HCT116 (cell line): Measurements from ENCODE around the gene SMC1B. TPM values are rescaled to one million over a fixed set of nuclear protein-coding genes. Genes with fewer than 3 reads are reported as not detected.

Experiments used
- ATAC-seq: fragments of 200-7000 bp; cut with Tn5 transposase; 2 replicates; pipeline ENCODE4 v1.9.1; 2020; ENCODE audit warnings: mild to moderate bottlenecking, moderate library complexity
- BruUV-seq: library from RNA; stranded (reverse); fragments of 400-500 nt; replicated peaks from 2 replicates; lab custom pipeline; 2021; lab: Mats Ljungman, UMichigan
- CTCF ChIA-PET: fragments of 300-600 bp; sonication (Branson Sonifier 250); formaldehyde crosslinking; loops from one replicate; lab custom pipeline; 2021; ENCODE audit warnings: antibody characterized with exemption; lab: Charles Lee
- POLR2A ChIA-PET: fragments of 300-600, 350-600 bp; sonication (Branson Sonifier 250); formaldehyde crosslinking; loops from one replicate; lab custom pipeline; 2021; ENCODE audit warnings: antibody characterized with exemption; lab: Charles Lee
- RAD21 ChIA-PET, 2 experiments: fragments of 300-600 bp; sonication (Branson Sonifier 250); formaldehyde crosslinking; loops; one replicate each; lab custom pipeline; 2023; ENCODE audit warnings: low total read pairs in 2 of 2; ENCODE audit not compliant: uncharacterized antibody in 2 of 2, unreplicated experiment in 2 of 2, low non-redundant PET in 1 of 2; lab: Charles Lee
- DNase-seq: peaks from one replicate; pipeline ENCODE4 v3.0.0-alpha.2; 2010; ENCODE audit warnings: low read depth, low spot score
- H2AFZ ChIP-seq: fragments of 200-600 bp; shearing (Covaris generic), sonication (generic); 2 replicates; pipeline ENCODE4 v1.6.1; 2017; ENCODE audit warnings: low read depth, mixed run types, mixed read lengths, antibody characterized with exemption, low read length; ENCODE audit not compliant: poor library complexity, severe bottlenecking
- H3K27ac ChIP-seq: 2 replicates; pipeline ENCODE4 v1.5.1; 2012; ENCODE audit warnings: low read depth, low read length
- H3K27me3 ChIP-seq: fragments of 200-600 bp; sonication (generic); 2 replicates; pipeline ENCODE4 v1.6.1; 2016; ENCODE audit warnings: mixed run types, low read length, mixed read lengths; ENCODE audit not compliant: insufficient read depth
- H3K36me3 ChIP-seq, 2 experiments: fragments of 200-500 bp in 1 of 2; fragments of 200-600 bp in 1 of 2; sonication (Bioruptor generic) in 1 of 2; sonication (generic) in 1 of 2; 2 replicates each; pipeline versions ENCODE4 v1.5.1 to v1.6.1; 2014 to 2016; ENCODE audit warnings: low read length in 2 of 2, inconsistent platforms in 1 of 2, mixed read lengths in 1 of 2, mixed run types in 1 of 2; ENCODE audit not compliant: insufficient read depth in 2 of 2, control insufficient read depth in 1 of 2
- H3K4me1 ChIP-seq, 2 experiments: fragments of 200-600 bp in 1 of 2; sonication (generic) in 1 of 2; 2 replicates each; pipeline versions ENCODE4 v1.5.1 to v1.6.1; 2012 to 2017; ENCODE audit warnings: low read length in 2 of 2, inconsistent platforms in 1 of 2, mild to moderate bottlenecking in 1 of 2, mixed read lengths in 1 of 2, mixed run types in 1 of 2, moderate library complexity in 1 of 2; ENCODE audit not compliant: insufficient read depth in 2 of 2, control insufficient read depth in 1 of 2
- H3K4me2 ChIP-seq: fragments of 200-600 bp; sonication (generic); 2 replicates; pipeline ENCODE4 v1.6.1; 2017; ENCODE audit warnings: mixed run types, low read length, mixed read lengths
- H3K4me3 ChIP-seq, 2 experiments: fragments of 200-600 bp in 1 of 2; sonication (generic) in 1 of 2; replicated peaks in 1 of 2; 2 replicates each; pipeline ENCODE4 v1.5.1; 2011 to 2016; ENCODE audit warnings: low read length in 2 of 2, control low read depth in 1 of 2, low read depth in 1 of 2, mild to moderate bottlenecking in 1 of 2, mixed read lengths in 1 of 2, mixed run types in 1 of 2
- H3K79me2 ChIP-seq: fragments of 200-600 bp; sonication (generic); 2 replicates; pipeline ENCODE4 v1.6.1; 2017; ENCODE audit warnings: mild to moderate bottlenecking, mixed run types, low read length, moderate library complexity, mixed read lengths; ENCODE audit not compliant: insufficient read depth
- H3K9ac ChIP-seq: fragments of 200-600 bp; sonication (generic); 2 replicates; pipeline ENCODE4 v1.6.1; 2016; ENCODE audit warnings: low read length, mixed read lengths
- H3K9me2 ChIP-seq: fragments of 200-600 bp; sonication (generic), shearing (Covaris generic); 2 replicates; pipeline ENCODE4 v1.6.1; 2017; ENCODE audit warnings: mixed run types, mild to moderate bottlenecking, moderate library complexity; ENCODE audit not compliant: insufficient read depth
- H3K9me3 ChIP-seq, 2 experiments: fragments of 200-500 bp in 1 of 2; fragments of 200-600 bp in 1 of 2; sonication (Bioruptor generic) in 1 of 2; sonication (generic) in 1 of 2; 2 replicates each; pipeline ENCODE4 v1.6.1; 2014 to 2017; ENCODE audit warnings: low read length in 2 of 2, mixed read lengths in 2 of 2, inconsistent platforms in 1 of 2, low read depth in 1 of 2, mild to moderate bottlenecking in 1 of 2, mixed run types in 1 of 2, moderate library complexity in 1 of 2; ENCODE audit not compliant: control insufficient read depth in 1 of 2, insufficient read depth in 1 of 2
- H4K20me1 ChIP-seq: fragments of 200-600 bp; sonication (generic), shearing (Covaris generic); 2 replicates; pipeline ENCODE4 v1.6.1; 2017; ENCODE audit warnings: mixed run types, mild to moderate bottlenecking, moderate library complexity; ENCODE audit not compliant: insufficient read depth
- CBX3 ChIP-seq: IDR thresholded peaks from 2 replicates; pipeline ENCODE4 v1.6.1; 2012; ENCODE audit warnings: low read depth
- EGR1 ChIP-seq: IDR thresholded peaks from 2 replicates; pipeline ENCODE4 v1.6.1; 2012; ENCODE audit warnings: low read depth
- ELF1 ChIP-seq: IDR thresholded peaks from 2 replicates; pipeline ENCODE4 v1.6.1; 2012; ENCODE audit warnings: low read depth, borderline replicate concordance
- EZH2 ChIP-seq: fragments of 200-600 bp; sonication (generic); IDR thresholded peaks from 2 replicates; pipeline ENCODE4 v1.6.1; 2017; ENCODE audit warnings: antibody characterized with exemption, mixed run types
- EZH2phosphoT487 ChIP-seq: fragments of 200-600 bp; IDR thresholded peaks from 2 replicates; pipeline ENCODE4 v1.6.1; 2018; ENCODE audit warnings: antibody characterized with exemption, borderline replicate concordance
- FOSL1 ChIP-seq: IDR thresholded peaks from 2 replicates; pipeline ENCODE4 v1.6.1; 2012; ENCODE audit warnings: low read depth
- POLR2A ChIP-seq: IDR thresholded peaks from 2 replicates; pipeline ENCODE4 v1.7.0; 2011; ENCODE audit warnings: borderline replicate concordance; ENCODE audit not compliant: insufficient read depth, insufficient read length; ENCODE audit errors: extremely low read depth
- RAD21 ChIP-seq: IDR thresholded peaks from 2 replicates; pipeline ENCODE4 v1.6.1; 2012; ENCODE audit warnings: low read depth, mild to moderate bottlenecking
- SIN3A ChIP-seq: IDR thresholded peaks from 2 replicates; pipeline ENCODE4 v1.6.1; 2012; ENCODE audit warnings: low read depth
- SP1 ChIP-seq: IDR thresholded peaks from 2 replicates; pipeline ENCODE4 v1.6.1; 2012; ENCODE audit warnings: low read depth
- SRF ChIP-seq: IDR thresholded peaks from 2 replicates; pipeline ENCODE4 v1.6.1; 2012; ENCODE audit warnings: low read depth
- TCF7L2 ChIP-seq: IDR thresholded peaks from 2 replicates; pipeline ENCODE4 v1.7.0; 2011; ENCODE audit warnings: borderline replicate concordance, inconsistent platforms; ENCODE audit not compliant: insufficient read depth, insufficient read length; ENCODE audit errors: extremely low read depth
- YY1 ChIP-seq: IDR thresholded peaks from 2 replicates; pipeline ENCODE4 v1.6.1; 2011; ENCODE audit warnings: low read length, low read depth, moderate library complexity, mild to moderate bottlenecking; ENCODE audit not compliant: insufficient replicate concordance; ENCODE audit errors: extremely low read depth
- ZFX ChIP-seq: fragments of 450-650 bp; IDR thresholded peaks from 2 replicates; pipeline ENCODE4 v1.6.1; 2017
- ZNF274 ChIP-seq: fragments of 200-500 bp; sonication (Bioruptor generic); IDR thresholded peaks from 2 replicates; pipeline ENCODE4 v1.6.1; 2014; ENCODE audit warnings: mild to moderate bottlenecking, low read depth, low read length, inconsistent platforms
- intact Hi-C: fragments of 100-400 bp; cut with micrococcal nuclease; formaldehyde crosslinking; loops from 2 replicates; pipeline ENCODE4 v1.10.0; 2022
- total RNA-seq: library from RNA; stranded (reverse); gene quantifications from one replicate; pipeline ENCODE4 v1.2.1, GENCODE V29; 2021; ENCODE audit not compliant: unreplicated experiment
- TF ChIP-seq, protein P1 (sequence below), 3 experiments: fragments of 200-600 bp in 1 of 3; sonication (generic) in 1 of 3; IDR thresholded peaks in 2 of 3; conservative IDR thresholded peaks in 1 of 3; 2 replicates each; pipeline ENCODE4 v1.5.1; 2012 to 2017; ENCODE audit warnings: low read depth in 2 of 3, low read length in 2 of 3, antibody characterized with exemption in 1 of 3, borderline replicate concordance in 1 of 3, control low read depth in 1 of 3, mild to moderate bottlenecking in 1 of 3, mixed read lengths in 1 of 3, mixed run types in 1 of 3, moderate library complexity in 1 of 3; ENCODE audit not compliant: insufficient read depth in 1 of 3

Gene SMC1B
- total RNA-seq, 1 experiment from 2014 or later: not detected

DNA sequence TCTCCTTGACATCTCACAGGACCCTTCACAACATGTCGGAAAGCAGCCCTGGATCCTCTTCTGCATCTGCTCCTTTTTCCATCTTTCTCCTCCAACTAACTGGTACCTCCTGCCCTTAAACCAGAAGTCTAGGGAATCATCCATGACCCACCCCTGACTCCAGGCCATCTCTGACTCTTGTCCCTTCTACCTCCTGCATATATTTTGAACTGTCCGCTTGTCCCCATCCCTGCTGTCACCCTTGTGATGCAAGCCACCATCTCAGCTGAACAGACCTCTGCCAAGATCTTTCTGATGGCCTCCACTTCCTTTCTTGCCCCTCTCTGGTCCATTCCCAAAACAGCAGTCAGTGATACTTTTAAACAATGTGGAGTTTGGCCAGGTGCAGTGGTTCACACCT lies 7.1 kb upstream of the SMC1B start:
- H3K79me2 ChIP-seq: no peaks in the 10 kb centered on the region
- DNase-seq: no peak
- no peaks in the 10 kb centered on the region for H3K9me2 ChIP-seq
- H4K20me1 ChIP-seq: no peaks in the 10 kb centered on the region
- intact Hi-C loops: no loop called here
- RAD21 ChIA-PET: no interaction called here
- POLR2A ChIA-PET: no interaction called here
- no peaks in the 10 kb centered on the region; a peak in 1 of 4 replicates for H3K36me3 ChIP-seq
- no peak overlapping the region for H2AFZ ChIP-seq
- H3K27me3 ChIP-seq: no peaks in the 10 kb centered on the region
- H3K4me3 ChIP-seq: no peak overlapping the region
- TF ChIP-seq CBX3 (no peak), SRF (no peak), ZFX (no peak), EZH2 (no peak), ZNF274 (no peak), ELF1 (no peak), SIN3A (no peak)
- no peaks in the 10 kb centered on the region for H3K4me1 ChIP-seq
- no peak overlapping the region for H3K4me2 ChIP-seq
- CTCF ChIA-PET: no interaction called here
- no peak overlapping the region for H3K27ac ChIP-seq
- no TSS peak for BruUV-seq
- H3K9ac ChIP-seq: no peak overlapping the region
- no peak for ATAC-seq
- no peaks in the 10 kb centered on the region for H3K9me3 ChIP-seq

GRCh38 chr22:45420011-45420410 lies 6.6 kb upstream of the SMC1B start:
- no peaks in the 10 kb centered on the region for H4K20me1 ChIP-seq
- H3K9ac ChIP-seq: no peak overlapping the region
- ChIA-PET RAD21 (no interaction called here), CTCF (no interaction called here), POLR2A (no interaction called here)
- no TSS peak for BruUV-seq
- H3K27me3 ChIP-seq: no peaks in the 10 kb centered on the region
- H2AFZ ChIP-seq: no peak overlapping the region
- no peaks in the 10 kb centered on the region for H3K9me2 ChIP-seq
- DNase-seq (no peak), ATAC-seq (no peak)
- TF ChIP-seq SRF: no peak
- no peak for TF ChIP-seq FOSL1
- TF ChIP-seq, protein P1, sequence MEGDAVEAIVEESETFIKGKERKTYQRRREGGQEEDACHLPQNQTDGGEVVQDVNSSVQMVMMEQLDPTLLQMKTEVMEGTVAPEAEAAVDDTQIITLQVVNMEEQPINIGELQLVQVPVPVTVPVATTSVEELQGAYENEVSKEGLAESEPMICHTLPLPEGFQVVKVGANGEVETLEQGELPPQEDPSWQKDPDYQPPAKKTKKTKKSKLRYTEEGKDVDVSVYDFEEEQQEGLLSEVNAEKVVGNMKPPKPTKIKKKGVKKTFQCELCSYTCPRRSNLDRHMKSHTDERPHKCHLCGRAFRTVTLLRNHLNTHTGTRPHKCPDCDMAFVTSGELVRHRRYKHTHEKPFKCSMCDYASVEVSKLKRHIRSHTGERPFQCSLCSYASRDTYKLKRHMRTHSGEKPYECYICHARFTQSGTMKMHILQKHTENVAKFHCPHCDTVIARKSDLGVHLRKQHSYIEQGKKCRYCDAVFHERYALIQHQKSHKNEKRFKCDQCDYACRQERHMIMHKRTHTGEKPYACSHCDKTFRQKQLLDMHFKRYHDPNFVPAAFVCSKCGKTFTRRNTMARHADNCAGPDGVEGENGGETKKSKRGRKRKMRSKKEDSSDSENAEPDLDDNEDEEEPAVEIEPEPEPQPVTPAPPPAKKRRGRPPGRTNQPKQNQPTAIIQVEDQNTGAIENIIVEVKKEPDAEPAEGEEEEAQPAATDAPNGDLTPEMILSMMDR (IDR thresholded peaks at IDR 0.05 in 2 of 3, conservative IDR thresholded peaks at IDR 0.05 in 1 of 3; ENCODE audit: borderline replicate concordance in 1 of 3, insufficient read depth in 1 of 3, low read depth in 2 of 3, low read length in 2 of 3): no peak
- no peak for TF ChIP-seq EZH2phosphoT487
- TF ChIP-seq YY1: no peak
- no peak for TF ChIP-seq EGR1
- no peak for TF ChIP-seq SP1
- no peak for TF ChIP-seq EZH2
- TF ChIP-seq SIN3A: no peak
- TF ChIP-seq ZNF274: no peak
- TF ChIP-seq POLR2A: no peak
- no peak for TF ChIP-seq ZFX
- no peak for TF ChIP-seq CBX3
- TF ChIP-seq RAD21: no peak
- no peak for TF ChIP-seq TCF7L2
- H3K4me3 ChIP-seq: no peak overlapping the region
- H3K4me2 ChIP-seq: no peak overlapping the region
- no peaks in the 10 kb centered on the region for H3K4me1 ChIP-seq
- no peaks in the 10 kb centered on the region for H3K9me3 ChIP-seq
- H3K27ac ChIP-seq: no peak overlapping the region
- intact Hi-C loops: no loop called here
- H3K36me3 ChIP-seq: no peaks in the 10 kb centered on the region; a peak in 1 of 4 replicates
- no peaks in the 10 kb centered on the region for H3K79me2 ChIP-seq
